Peyer's patch (tissue), 4 donors: Measurements from ENCODE around the gene MPPED1.

ENCODE experiments used
- CTCF ChIP-seq, 6 experiments: fragments of 450-650 bp in 4 of 6; fragments of 200-600 bp in 2 of 6; sonication (generic) in 1 of 6; IDR thresholded peaks; one replicate each; pipeline ENCODE4 v1.5.1; 2017 to 2019; ENCODE audit warnings: antibody characterized with exemption in 6 of 6, mild to moderate bottlenecking in 3 of 6, moderate library complexity in 1 of 6
- POLR2A ChIP-seq, 2 donors: fragments of 450-650 bp; IDR thresholded peaks; one replicate each; pipeline ENCODE4 v1.5.1; 2017; ENCODE audit warnings: antibody characterized with exemption in 2 of 2, mild to moderate bottlenecking in 2 of 2, moderate library complexity in 2 of 2

- TF ChIP-seq CTCF (IDR thresholded peaks at IDR 0.05) = no peak
- TF ChIP-seq POLR2A (IDR thresholded peaks at IDR 0.05) = no peak
Measured at GRCh38 chr22:43398910-43399309, 12.9 kb upstream of the MPPED1 start.
